ENCODE measurements around the gene CD99L2.
"Not testable (repeated sequence)": the region's sequence is repeated elsewhere in the genome, so short reads cannot be mapped to it uniquely, and the experiment has no call there.

CD99L2 gene

DNA sequence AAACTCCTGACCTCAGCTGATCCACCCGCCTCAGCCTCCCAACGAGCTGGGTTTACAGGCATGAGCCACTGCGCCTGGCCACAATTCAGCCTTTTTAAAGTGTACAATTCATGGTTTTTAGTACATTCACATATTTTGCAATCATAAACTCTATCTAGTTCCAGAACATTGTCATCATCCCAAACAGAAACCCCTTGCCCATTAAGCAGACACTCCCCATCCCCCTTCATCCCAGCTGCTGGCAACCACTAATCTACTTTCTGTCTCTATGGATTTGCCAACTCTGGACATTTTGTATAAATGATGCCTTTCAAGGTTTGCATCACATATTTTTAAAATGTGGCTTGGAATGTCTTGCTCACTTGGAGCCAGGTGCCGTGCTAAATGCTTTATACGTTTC, 4.5 kb downstream of the CD99L2 start:
- DNase-seq, result no peak

DNA sequence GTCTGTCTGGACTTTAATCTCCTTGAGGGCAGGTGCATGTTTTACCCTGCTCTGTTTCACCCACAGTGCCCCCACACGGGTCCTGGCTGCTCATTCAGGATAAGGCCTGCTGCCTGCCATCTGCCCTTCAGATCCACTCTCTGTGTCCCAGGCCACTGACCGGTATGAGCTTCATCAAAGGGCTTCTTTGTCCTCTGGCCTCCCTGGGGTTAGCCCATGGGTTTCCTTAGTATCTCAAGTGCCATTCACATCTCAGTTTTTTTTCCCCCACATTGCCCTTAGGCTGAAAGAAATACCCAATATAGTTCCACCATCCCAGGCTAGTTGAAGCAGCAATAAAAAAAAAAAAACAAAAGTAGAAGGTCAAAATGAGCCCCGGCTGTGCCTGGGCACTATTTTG, 9.3 kb downstream of the CD99L2 start:
- DNase-seq, result no peak

DNA sequence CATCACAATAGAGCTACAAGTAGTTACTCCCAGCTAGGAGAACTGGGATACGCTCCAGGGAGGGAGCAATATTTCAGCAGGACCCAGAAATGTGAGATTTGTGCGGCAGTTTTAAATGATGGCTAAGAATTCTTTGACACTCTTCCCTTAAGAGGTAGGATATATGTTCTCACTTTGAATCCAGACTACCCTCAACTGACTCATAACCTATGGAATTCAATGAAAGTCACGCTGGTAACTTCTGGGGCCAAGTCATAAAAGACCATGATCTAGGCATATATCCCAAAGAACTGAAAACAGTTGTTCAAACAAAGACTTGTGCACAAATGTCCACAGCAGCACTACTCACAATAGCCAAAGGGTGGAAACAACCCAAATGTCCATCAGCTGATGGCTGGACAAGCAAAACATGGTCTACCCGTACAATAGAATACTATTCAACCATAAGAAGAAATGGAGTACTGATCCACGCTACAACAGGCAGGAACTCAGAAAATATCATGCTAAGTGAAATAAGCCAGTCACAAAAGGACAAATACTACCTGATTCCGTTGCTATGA, 10.5 kb downstream of the CD99L2 start:
- DNase-seq, result no peak

DNA sequence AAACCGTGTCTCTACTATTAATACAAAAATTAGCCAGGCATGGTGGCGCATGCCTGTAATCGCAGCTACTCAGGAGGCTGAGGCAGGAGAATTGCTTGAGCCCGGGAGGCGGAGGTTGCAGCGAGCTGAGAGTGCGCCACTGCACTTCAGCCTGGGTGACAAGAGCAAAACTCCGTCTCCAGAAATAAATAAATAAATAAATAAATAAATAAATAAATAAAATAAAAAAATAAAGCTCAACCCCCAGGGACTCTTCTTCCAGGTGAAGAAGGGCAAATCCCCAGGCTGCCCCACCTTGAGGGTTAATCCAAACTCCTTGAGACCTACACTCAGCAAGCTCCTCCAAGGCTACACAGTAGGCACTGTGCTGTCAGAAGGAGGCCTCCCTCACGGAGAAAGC, 11.2 kb downstream of the CD99L2 start:
- not testable (repeated sequence) for DNase-seq

DNA sequence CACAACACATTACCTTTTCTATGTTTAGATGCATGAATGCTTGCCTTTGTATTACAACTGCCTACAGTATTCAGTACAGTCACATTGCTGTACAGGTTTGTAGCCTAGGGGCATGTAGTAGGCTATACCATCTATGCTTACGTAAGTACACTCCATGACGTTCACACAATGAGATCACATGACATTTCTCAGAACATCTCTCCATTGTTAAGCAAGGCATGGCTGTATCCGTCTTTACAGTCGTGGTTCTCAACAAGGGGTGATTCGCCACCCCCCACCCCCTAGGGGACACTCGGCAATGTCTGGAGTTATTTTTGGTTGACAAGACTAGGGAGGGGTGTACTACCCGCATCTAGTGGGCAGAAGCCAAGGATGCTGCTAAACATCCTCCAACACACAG, 12.1 kb downstream of the CD99L2 start:
- DNase-seq, result no peak

DNA sequence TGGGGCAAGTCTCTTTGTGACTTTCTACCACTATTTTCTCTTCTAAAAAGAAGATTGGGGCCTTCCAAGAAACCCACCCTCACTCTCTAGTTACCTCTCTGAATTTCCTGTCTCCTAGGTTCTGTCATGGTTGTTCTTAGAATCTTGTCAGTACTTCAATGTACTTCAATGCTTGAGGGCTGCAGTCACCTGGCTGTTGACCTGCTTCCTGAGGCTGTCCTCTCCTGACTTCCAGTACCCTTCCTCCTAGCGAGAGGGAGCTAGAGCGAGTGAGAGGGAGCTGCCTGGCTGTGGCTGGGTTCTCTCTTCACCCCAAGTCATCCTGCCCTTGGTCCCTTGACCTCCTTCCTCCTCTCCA, 17.7 kb downstream of the CD99L2 start:
- no peak for DNase-seq

DNA sequence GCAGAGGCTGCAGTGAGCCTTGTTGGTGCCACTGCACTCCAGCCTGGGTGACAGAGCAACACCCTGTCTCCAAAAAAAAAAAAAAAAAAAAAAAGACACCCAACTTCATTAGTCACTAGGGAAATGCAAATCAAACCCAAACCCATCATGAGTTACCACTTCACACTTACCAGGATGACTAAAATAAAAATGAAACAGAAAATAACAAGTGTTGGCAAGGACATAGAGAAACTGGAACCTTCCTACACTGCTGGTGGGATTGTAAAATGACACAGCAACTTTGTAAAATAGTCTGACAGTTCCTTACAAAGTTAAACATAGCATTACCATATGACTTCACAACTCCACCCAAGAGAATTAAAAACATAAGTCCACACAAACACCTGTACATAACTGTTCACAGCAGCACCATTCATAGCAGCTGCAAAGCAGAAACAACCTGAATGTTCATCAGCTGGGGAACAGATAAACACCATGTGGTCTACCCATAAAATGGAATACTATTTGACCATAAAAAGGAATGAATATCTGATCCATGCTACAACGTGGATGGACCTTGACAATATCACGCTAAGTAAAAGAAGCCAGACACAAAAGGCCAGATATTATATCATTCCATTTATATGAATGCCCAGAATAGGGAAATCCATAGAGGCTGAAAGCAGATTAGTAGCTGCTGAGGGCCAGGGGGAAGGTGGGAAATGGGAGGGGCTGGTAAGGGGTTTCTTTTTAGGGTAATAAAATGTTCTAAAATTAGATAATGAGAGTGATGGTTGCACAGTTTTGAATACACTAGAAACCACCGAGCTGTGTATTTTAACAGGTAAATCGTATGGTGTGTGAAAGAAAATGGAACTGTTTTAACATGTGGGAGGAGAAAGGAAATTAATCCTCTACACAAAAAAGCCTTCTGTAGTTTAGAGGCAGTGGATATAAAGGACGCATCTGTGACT, 18.3 kb downstream of the CD99L2 start:
- no peak for DNase-seq

DNA sequence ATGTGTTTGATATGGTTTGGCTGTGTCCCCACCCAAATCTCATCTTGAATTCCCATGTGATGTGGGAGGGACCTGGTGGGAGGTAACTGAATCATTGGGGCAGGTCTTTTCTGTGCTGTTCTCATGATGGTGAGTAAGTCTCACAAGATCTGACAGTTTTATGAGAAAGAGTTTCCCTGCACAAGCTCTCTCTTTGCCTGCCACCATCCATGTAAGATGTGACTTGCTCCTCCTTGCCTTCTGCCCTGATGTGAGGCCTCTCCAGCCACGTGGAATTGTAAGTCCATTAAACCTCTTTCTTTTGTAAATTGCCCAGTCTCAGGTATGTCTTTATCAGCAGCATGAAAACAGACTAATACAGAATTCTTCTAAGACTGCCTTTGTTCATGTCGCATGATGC, 22.8 kb downstream of the CD99L2 start:
- DNase-seq, result not testable (repeated sequence)

DNA sequence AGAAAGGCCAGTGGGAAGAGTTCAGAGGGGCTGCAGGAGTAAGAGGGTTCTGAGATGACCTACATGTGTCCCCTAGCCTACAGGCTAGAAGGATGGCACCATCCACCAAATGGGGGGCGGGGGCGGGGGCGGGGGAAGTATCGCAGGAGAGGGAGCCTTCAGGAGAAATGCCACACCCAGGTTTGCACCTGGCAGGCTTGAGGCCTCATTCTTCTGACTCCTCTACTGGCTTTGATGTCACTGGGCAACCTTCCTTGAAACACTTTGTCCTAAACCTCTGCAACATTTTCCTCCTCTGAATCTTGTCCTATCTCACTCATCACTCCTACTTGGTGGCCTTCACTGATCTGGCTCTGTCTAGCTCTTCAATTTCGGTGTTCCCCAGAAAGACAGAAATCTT, 24.0 kb downstream of the CD99L2 start:
- no peak for DNase-seq

DNA sequence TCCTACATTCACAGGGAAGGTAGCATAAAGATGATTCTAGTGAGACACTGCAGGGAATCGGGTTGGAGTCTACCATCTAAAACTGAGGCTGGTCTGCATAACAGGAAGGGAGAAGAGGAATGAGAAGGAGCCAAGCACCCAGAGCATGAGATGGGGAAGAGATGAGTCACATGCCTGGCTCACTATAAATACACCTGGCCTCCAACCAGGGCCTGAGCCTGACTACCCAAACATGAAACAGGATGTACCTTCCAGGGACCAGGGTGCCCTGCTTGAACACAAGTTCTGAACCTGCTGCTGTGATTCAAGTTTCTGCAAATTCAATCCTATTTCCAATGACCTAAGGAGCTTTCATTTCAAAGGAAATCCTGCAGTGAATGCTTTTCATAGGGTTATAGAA, 24.9 kb downstream of the CD99L2 start:
- DNase-seq, result no peak

DNA sequence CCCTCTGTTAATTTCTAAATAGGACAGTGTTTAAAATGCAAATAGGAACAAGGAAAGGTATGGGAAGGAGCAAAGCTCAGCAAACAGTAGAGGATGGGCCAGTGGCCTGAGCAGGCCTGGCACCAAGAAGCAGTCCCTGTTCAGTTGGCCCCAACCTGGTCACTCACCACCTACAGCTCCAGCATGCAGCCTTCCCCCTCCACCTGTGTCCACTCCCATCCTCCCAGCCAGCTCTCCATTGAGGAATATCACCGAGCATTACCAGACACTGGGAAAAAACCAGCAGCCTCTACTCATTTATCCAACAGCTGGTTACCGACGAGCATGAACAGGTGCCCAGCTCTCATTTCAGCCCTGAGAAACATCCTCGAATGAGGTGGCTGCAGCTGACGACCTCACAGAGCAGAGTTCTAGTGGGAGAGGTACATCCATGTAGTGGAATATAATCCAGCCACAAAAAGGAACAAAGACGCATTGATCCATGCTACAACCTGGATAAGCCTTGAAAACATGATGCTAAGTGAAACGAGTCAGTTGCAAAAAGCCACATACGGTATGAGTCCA, 25.6 kb downstream of the CD99L2 start:
- DNase-seq, result no peak

DNA sequence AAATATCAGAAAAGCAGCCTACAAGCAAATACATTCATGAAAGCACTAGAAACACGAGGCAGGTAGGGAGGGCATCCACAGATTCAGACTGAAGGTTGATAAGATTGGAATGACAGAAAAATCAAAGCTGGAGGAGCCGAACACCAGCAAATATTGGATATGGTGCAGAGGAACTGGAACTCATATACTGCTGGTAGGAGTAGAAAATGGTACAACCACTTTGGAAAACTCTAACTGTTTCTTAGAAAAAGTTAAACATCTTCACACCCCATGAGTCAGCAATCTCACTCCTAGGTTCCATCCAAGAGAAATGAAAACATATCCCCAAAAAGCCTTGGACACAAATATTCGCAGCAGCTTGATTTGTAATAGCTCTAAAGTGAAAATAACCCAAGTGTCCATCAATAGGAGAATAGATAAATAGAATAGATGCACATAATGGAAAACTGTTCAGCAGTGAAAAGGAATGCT, 27.1 kb downstream of the CD99L2 start:
- no peak for DNase-seq

DNA sequence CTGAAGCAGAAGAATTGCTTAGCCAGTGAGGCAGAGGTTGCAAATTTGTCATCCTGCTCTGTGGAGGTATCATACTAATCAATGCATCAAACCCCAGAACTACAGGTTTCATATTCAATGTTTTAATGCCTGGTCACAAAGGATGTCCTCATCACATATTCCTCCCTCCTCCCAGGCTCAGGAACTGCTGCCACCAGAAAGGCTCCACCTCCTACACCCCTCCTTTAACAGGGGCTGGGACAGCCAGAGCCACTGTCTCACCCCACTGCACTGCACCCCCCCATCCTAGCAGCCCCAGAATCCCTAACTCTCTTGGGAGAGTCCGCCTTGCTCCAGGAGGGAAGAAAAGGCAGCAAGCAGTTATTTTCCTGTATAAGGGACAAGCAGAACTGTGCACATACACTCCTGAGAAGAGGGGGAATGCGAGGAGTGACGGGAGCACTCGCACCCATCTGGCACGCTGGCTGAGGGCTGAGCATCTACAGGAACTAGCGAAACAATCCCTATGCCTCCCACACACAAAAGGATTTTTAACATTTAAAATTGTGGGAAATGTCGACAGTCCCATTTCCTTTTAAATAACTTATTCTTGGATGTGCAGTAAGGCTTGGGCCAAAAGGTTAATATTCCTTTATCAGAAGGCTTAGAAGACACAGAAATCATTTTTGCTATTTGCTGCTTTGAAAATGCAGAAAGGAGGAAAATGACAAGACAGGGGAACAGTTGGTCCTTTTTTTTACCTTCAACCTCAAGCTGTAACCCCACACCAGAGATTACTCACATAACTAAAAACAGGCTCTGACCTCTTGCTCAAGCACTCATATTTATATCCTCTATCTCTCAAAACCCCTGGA, 27.8 kb downstream of the CD99L2 start:
- no peak for DNase-seq

DNA sequence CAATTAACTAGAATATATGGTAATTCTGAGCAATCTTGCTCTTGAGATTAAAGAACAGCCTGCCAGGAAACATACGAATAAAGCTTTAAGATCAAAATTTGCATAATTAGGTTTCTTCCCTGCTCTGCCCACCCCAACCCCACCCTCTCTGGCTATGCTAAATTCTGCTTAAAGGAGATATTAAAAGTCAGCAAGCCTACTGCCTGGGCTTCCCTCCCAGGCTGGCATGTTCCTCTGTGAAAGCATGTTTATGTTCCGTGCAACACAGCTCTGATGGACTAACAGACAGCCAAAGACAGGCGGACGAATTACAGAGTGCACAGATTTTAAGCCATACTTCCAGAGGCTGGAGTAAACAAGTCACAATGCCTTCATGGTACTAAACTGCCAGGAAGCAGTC, 28.4 kb downstream of the CD99L2 start:
- no peak for DNase-seq

DNA sequence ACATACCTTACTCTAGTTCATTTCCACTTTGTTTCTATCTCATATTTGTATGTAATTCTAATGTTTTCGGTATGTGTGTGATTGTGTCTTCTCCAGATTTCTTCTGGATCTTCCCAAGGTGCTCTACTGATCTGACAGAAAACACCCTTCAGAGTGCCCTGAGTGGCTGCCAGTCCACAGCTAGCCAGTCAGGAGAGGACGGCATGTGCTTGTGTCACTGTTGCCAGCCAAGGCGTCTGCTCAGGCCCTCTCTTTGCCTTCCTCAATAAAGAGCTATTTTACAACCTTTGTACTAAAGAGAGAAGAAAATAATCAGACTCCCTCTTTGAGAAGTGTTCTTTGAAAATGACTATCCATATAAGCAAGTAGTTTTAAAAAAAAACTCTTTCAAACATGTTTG, 29.0 kb downstream of the CD99L2 start:
- no peak for DNase-seq

DNA sequence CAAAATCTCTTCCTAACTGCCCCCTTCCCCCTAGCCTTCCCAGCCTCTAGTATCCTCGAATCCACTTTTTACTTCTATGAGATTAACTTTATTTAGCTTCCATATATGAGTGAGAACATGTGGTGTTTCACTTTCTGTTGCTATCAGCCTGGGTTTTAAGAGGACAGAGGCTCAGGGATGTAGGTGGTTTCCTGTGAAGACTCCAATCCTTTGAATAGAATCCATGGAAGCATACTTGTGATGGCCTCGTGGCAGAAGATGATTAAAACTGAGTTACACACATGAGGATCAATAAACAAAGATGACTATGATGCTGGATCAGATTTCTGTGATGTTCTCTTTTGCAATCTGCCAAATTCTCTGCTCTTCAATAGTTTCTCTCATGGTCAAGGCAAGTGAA, 29.8 kb downstream of the CD99L2 start:
- DNase-seq, result no peak

DNA sequence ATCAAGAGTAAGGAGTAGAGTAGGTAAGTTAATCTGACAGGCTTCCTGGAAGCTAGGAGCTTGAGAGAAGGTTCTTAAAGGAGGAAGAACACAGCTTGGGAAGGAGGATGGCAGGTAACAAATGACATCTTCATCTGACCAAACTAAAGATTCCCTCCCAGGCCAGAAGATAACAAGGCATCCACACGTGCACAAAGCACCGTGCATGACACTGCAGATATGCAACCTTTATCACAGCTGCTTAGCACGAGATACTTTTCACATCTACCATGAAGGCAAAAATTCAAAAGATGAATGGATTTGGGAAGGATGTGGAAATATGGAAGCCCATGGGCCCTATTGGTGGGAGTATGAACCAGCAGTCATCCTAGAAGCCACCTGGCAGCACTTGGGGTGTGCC, 34.3 kb downstream of the CD99L2 start:
- DNase-seq, result no peak

DNA sequence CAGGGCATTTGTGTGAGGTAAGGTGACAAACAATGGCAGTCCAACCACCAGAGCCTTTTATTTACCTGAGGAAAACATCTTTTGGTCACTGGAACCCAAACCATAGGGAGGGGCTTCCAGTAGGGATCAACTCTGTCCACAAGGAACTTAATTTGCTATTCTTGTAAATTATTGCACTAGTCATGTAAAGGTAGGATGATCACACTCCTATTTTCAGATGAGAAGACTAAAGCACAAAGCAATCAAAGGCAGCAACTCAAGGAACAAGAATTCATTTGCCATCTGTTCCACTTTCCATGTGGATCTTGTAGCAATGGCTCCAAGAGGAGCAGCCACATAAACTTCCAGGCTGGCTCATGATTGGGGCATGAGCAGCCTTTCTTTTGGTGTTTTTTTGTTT, 35.3 kb downstream of the CD99L2 start:
- DNase-seq, result no peak

DNA sequence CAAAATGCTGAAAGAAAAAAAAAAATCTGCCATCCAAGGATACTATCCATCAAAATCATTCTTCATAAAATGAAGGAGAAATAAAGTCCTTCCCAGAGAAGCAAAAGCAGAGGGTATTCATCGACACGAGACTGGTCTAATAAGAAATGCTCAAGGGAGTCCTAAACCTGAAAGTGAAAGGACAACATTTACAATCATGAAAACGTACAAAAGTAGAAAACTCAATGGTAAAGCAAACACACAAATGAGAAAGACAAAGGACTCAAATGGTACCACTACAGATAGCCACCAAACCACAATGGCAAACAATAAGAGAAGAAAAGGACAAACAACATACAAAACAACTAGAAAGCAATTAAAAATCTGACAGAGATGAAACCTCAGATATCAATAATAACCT, 41.0 kb downstream of the CD99L2 start:
- no peak for DNase-seq

DNA sequence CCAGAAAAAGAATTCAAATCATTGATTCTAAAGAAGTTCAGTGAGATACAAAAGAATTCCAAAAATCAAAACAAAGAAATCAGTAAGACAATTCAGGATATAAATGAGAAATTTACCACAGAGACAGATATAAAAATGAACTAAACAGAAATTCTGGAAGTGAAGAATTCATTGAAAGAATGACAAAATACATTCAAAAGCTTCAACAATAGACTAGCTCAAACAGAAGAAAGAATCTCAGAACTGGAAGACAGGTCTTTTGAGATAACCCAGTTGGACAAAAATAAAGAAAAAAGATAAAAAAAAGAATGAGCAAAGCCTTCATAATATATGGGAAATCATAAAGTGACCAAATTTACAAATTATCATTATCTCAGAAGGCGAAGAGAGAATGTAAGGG, 41.7 kb downstream of the CD99L2 start:
- DNase-seq, result no peak

DNA sequence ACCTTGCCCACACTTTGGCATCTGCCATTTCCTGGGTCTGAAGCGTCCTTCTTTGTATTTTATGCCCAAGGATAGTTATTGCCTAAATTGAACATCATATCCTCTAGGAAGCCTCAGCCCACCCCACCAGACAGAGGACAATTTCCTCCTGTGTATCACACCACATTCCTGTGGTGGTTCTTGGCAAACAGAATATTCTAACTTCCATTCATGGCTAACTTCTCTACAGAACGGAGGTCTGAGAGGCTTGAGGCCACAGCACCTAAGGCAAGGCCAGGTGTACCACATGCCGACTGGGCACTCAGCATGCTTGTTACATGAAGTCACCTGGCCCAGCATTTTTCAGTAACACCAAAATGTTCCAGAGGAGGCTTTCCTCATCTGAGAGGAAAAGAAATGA, 42.4 kb downstream of the CD99L2 start:
- DNase-seq, result no peak

DNA sequence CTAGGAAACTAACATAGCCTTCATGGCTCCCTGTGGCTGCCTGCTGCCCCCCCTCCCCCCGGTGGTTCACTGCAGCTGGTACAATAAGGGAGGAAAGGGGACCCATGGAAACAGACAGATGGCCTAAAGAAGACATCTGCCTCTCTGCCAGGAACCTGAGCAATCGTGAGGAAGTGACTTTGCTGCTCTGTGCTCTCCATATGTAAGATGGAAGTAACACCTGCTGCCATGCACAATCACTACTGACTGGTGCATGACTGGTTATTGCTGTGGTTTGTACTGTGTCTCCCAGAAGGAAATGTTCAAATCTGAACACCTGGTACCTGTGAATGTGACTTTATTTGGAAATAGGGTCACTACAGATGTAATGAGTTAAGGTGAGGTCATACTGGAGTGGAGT, 43.6 kb downstream of the CD99L2 start:
- DNase-seq, result no peak

DNA sequence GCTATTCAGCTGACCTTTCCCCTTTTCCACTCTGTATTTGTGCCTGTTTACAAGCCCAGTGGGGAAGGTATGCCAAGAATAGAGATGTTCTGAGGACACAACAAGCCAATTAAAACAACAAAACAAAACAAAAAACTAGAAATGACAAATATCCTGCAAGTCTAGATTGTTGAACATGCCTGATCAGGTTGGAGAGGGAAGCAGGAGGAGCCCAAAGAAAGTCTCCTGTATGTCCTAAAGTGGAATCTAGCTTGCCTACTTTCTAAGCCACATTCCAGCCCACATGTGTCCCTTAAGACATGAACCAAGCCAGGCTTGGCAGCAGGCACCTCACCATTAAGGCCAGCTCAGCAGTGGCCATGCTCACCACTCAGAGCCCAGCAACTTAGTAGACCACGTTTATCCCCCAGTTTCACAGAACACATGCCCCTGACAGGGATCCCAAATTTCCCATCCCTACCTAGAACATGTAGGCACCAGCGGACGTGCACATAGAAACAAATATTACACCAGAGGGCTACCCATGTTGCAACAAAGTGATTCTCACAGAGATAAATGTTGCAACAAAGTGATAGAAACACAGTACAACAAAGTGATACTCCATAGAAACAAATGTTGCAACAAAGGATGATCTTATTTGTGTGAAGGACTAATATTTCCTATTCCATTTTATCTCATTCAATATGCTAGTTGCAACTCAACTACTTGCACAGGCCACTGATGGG, 48.3 kb downstream of the CD99L2 start:
- no peak for DNase-seq
